K562 (cell line): Measurements from ENCODE around the gene GPR52. TPM values are rescaled to one million over a fixed set of nuclear protein-coding genes. Genes with fewer than 3 reads are reported as not detected.

Source experiments
- ATAC-seq: fragments of 200-7000 bp; cut with Tn5 transposase; 3 replicates; pipeline ENCODE4 v1.9.1; 2020; ENCODE audit warnings: moderate library complexity
- BruUV-seq: library from RNA; stranded (reverse); fragments of 400-500 nt; replicated peaks from 2 replicates; lab custom pipeline; 2021; lab: Mats Ljungman, UMichigan
- CTCF ChIA-PET: fragments of 300-600 bp; formaldehyde crosslinking; extraction: SDS; loops from one replicate; lab custom pipeline; 2021; ENCODE audit warnings: low intra/inter-chr PET ratio; lab: Yijun Ruan, JAX
- POLR2A ChIA-PET: fragments of 300-600, 350-650 bp; sonication (Branson Sonifier 250); formaldehyde crosslinking; extraction: SDS; loops from one replicate; lab custom pipeline; 2021; ENCODE audit warnings: antibody characterized with exemption, inconsistent platforms; lab: Yijun Ruan, JAX
- DNase-seq, 4 experiments: peaks; one replicate each; pipeline versions ENCODE4 v3.0.0 to v3.0.0-alpha.2; 2011 to 2018; ENCODE audit warnings: low spot score in 3 of 4, mixed read lengths in 3 of 4; ENCODE audit errors: extremely low read depth in 1 of 4
- FAIRE-seq: peaks from 2 replicates; lab custom pipeline; 2011; peaks lifted over from hg19 to GRCh38; lab: Jason Lieb, UNC
- H2AFZ ChIP-seq: 2 replicates; pipeline ENCODE4 v1.6.0; 2011; ENCODE audit warnings: low read depth, low read length, control low read depth, inconsistent platforms
- H3K27ac ChIP-seq: fragments of 200-600 bp; 3 replicates; pipeline ENCODE4 v1.8.0; 2011; ENCODE audit warnings: low read depth, mild to moderate bottlenecking, control low read depth, inconsistent platforms, low read length, moderate library complexity, mixed read lengths; ENCODE audit errors: extremely low read depth
- H3K27me3 ChIP-seq, 2 experiments: fragments of 300-600 bp in 1 of 2; 2 replicates in 1 of 2; 3 replicates in 1 of 2; pipeline versions ENCODE4 v1.6.0 to v1.8.0; 2011; ENCODE audit warnings: inconsistent platforms in 2 of 2, low read length in 2 of 2, mild to moderate bottlenecking in 1 of 2, mixed read lengths in 1 of 2, moderate library complexity in 1 of 2; ENCODE audit not compliant: control insufficient read depth in 2 of 2, insufficient read depth in 2 of 2
- H3K36me3 ChIP-seq: fragments of 300-600 bp; 3 replicates; pipeline ENCODE4 v1.8.0; 2011; ENCODE audit warnings: mild to moderate bottlenecking, low read length, inconsistent platforms; ENCODE audit not compliant: control insufficient read depth, insufficient read depth
- H3K4me1 ChIP-seq, 2 experiments: fragments of 200-600 bp in 1 of 2; replicated peaks in 1 of 2; 2 replicates in 1 of 2; 3 replicates in 1 of 2; pipeline versions ENCODE4 v1.5.1 to v1.8.0; 2011; ENCODE audit warnings: inconsistent platforms in 2 of 2, low read length in 2 of 2, mild to moderate bottlenecking in 1 of 2, mixed read lengths in 1 of 2, moderate library complexity in 1 of 2; ENCODE audit not compliant: control insufficient read depth in 2 of 2, insufficient read depth in 2 of 2
- H3K4me2 ChIP-seq: 2 replicates; pipeline ENCODE4 v1.6.1; 2011; ENCODE audit warnings: low read length, control low read depth, inconsistent platforms, mixed read lengths; ENCODE audit not compliant: insufficient read depth
- H3K4me3 ChIP-seq: fragments of 200-600 bp; sonication (generic), shearing (Covaris generic); 2 replicates; pipeline ENCODE4 v1.5.1; 2016; ENCODE audit warnings: control low read depth, inconsistent platforms
- H3K79me2 ChIP-seq: fragments of 200-600 bp; 3 replicates; pipeline ENCODE4 v1.8.0; 2011; ENCODE audit warnings: low read length, inconsistent platforms; ENCODE audit not compliant: control insufficient read depth, insufficient read depth
- H3K9ac ChIP-seq, 2 experiments: 2 replicates each; pipeline versions ENCODE4 v1.6.0 to v1.6.1; 2011; ENCODE audit warnings: low read depth in 2 of 2, low read length in 2 of 2, control low read depth in 1 of 2, inconsistent platforms in 1 of 2, mild to moderate bottlenecking in 1 of 2, mixed read lengths in 1 of 2; ENCODE audit not compliant: insufficient read depth in 1 of 2
- H3K9me1 ChIP-seq: one replicate; pipeline ENCODE4 v1.6.0; 2011; ENCODE audit warnings: inconsistent platforms, mild to moderate bottlenecking, low read length, moderate library complexity; ENCODE audit not compliant: control insufficient read depth, insufficient read depth
- H3K9me3 ChIP-seq: replicated peaks from 2 replicates; pipeline ENCODE4 v1.5.1; 2011; ENCODE audit warnings: low read depth, low read length, inconsistent platforms; ENCODE audit not compliant: control insufficient read depth, insufficient read depth
- H4K20me1 ChIP-seq: replicated peaks from 2 replicates; pipeline ENCODE4 v1.6.1; 2011; ENCODE audit warnings: low read length, inconsistent platforms, mixed read lengths; ENCODE audit not compliant: control insufficient read depth, insufficient read depth
- CEBPG ChIP-seq, 3 experiments: fragments of 200-800 bp in 1 of 3; sonication (Bioruptor generic) in 1 of 3; sonication (generic) in 1 of 3; formaldehyde crosslinking in 1 of 3; IDR thresholded peaks in 2 of 3; conservative IDR thresholded peaks in 1 of 3; 2 replicates each; pipeline versions ENCODE4 v1.6.1 to v1.8.0; 2016 to 2022; ENCODE audit warnings: missing compliant biosample characterization in 2 of 3, missing genetic modification characterization in 2 of 3, mild to moderate bottlenecking in 1 of 3, missing genetic modification reagents in 1 of 3
- HMG20B ChIP-seq: fragments of 250-450 bp; sonication (Bioruptor Pico); IDR thresholded peaks from 2 replicates; pipeline ENCODE4 v1.5.0; 2021; ENCODE audit warnings: mild to moderate bottlenecking
- PHB ChIP-seq: fragments of 250-450 bp; sonication (Bioruptor Pico); IDR thresholded peaks from 2 replicates; pipeline ENCODE4 v1.5.0; 2021
- RAD51 ChIP-seq: fragments of 450-650 bp; IDR thresholded peaks from 2 replicates; pipeline ENCODE4 v1.7.1; 2016; ENCODE audit warnings: low read depth, mild to moderate bottlenecking, borderline replicate concordance
- STAG1 ChIP-seq: sonication (generic); formaldehyde crosslinking; IDR thresholded peaks from 2 replicates; pipeline ENCODE4 v1.5.0; 2020; ENCODE audit warnings: missing genetic modification reagents, borderline replicate concordance
- TFAM ChIP-seq: fragments of 250-450 bp; sonication (Bioruptor Pico); conservative IDR thresholded peaks from 2 replicates; pipeline ENCODE4 v1.5.0; 2021; ENCODE audit warnings: mild to moderate bottlenecking, moderate library complexity
- ZNF263 ChIP-seq: sonication (generic); formaldehyde crosslinking; IDR thresholded peaks from 2 replicates; pipeline ENCODE4 v1.8.0; 2022; ENCODE audit warnings: mild to moderate bottlenecking, missing genetic modification reagents, borderline replicate concordance
- ZNF764 ChIP-seq: fragments of 250-450 bp; sonication (Bioruptor Pico); IDR thresholded peaks from 2 replicates; pipeline ENCODE4 v1.4.0; 2020; ENCODE audit warnings: low read depth, mild to moderate bottlenecking, moderate library complexity
- WGBS: fragments of 100-300 bp; shearing (Covaris generic); methylation state at CpG from one replicate; pipeline ENCODE4 v1.1.6; 2016; ENCODE audit warnings: low coverage, mixed read lengths; ENCODE audit not compliant: insufficient coverage; ENCODE audit errors: missing lambda C conversion rate; 5-methylcytosine and 5-hydroxymethylcytosine counted together
- in situ Hi-C: fragments of 300-500 bp; cut with MboI; formaldehyde crosslinking; loops from 4 replicates; pipeline ENCODE4 v1.15.0; 2018; ENCODE audit warnings: inconsistent platforms, mixed read lengths
- intact Hi-C: fragments of 100-400 bp; cut with micrococcal nuclease; formaldehyde crosslinking; loops from 2 replicates; pipeline ENCODE4 v1.14.2; 2022
- polyA plus RNA-seq, 8 experiments: library from polyadenylated mRNA; depleted of rRNA in 4 of 8; stranded (reverse) in 5 of 8; unstranded in 3 of 8; fragments of >200 nt; fragmentation: Nextera tagmentation in 2 of 8; fragmentation: Illumina TruSeq in 1 of 8; extraction: Ambion mirVana in 2 of 8; extraction: Trizol in 1 of 8; gene quantifications; 2 replicates each; pipeline versions ENCODE4 v1.2.1 to v1.2.3, GENCODE V29; 2011 to 2014; ENCODE audit warnings: inconsistent platforms in 1 of 8, missing spikeins in 1 of 8
- total RNA-seq, 7 experiments: library from RNA; depleted of rRNA in 6 of 7; stranded (reverse); fragments of >200 nt in 6 of 7; fragmentation: Illumina TruSeq in 2 of 7; extraction: Trizol in 2 of 7; gene quantifications; 2 replicates each; pipeline versions ENCODE4 v1.2.1 to v1.2.3, GENCODE V29; 2011 to 2021; ENCODE audit warnings: low replicate concordance in 1 of 7
- TF ChIP-seq, protein P1 (sequence below): IDR thresholded peaks from 2 replicates; pipeline ENCODE4 v1.6.1; 2012; ENCODE audit warnings: low read depth, low read length, improper control_type of control experiment, borderline replicate concordance
- TF ChIP-seq, protein P2 (sequence below), 2 experiments: fragments of 450-650 bp; IDR thresholded peaks; 2 replicates each; pipeline ENCODE4 v1.6.1; 2016; ENCODE audit warnings: mild to moderate bottlenecking in 2 of 2, borderline replicate concordance in 1 of 2, low read depth in 1 of 2, moderate library complexity in 1 of 2

The GPR52 gene
- total and polyA plus RNA-seq, 9 of the 15 experiments (the other 6 are each of a cell fraction or from before 2014, with no cell fraction given): 0.12 to 4.9 (median 1.1) TPM; not detected in 3

DNA sequence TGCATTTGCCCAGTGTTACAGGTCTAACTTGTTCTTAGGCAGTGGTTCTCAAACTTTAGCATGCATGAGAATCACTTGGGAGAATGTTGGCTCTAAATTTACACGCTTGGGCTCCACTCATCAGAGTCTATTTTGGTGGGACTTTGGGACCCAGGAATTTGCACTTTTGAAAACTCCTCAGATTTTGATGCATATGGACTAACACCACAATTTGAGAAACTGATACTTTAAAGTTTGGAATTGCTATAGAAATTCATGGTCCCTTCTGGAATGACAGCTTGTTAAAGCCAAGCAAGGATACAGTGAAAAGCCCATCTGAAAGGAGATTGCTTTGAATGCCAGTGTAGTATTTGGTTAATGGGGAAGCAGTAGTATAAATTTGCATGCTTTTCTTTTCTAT lies 31.5 kb downstream of the GPR52 start:
- ATAC-seq: no peak
- Histone ChIP-seq H3K9me1 (no peaks in the 10 kb centered on the region), H3K4me1 (no peaks in the 10 kb centered on the region), H3K9ac (no peak overlapping the region), H3K27ac (no peak overlapping the region), H3K9me3 (no peaks in the 10 kb centered on the region), H3K27me3 (no peaks in the 10 kb centered on the region), H4K20me1 (no peaks in the 10 kb centered on the region), H3K4me2 (no peak overlapping the region), H3K36me3 (no peaks in the 10 kb centered on the region), H2AFZ (no peak overlapping the region), H3K79me2 (no peaks in the 10 kb centered on the region), H3K4me3 (no peak overlapping the region)
- no peak for DNase-seq
- in situ Hi-C loops (no loop called here), intact Hi-C loops (no loop called here)
- FAIRE-seq: no peak
- 36% methylated on average over 1 of the region's 1 CpG for WGBS
- ChIA-PET POLR2A (no interaction called here), CTCF (no interaction called here)
- BruUV-seq: no TSS peak
- TF ChIP-seq ZNF764 (CRISPR knock-in tag) (no peak), HMG20B (CRISPR knock-in tag) (no peak), STAG1 (CRISPR knock-in tag) (no peak), CEBPG (CRISPR knock-in tag; IDR thresholded peaks at IDR 0.05) (no peak), CEBPG (tag; conservative IDR thresholded peaks at IDR 0.05 in 1 of 2, IDR thresholded peaks at IDR 0.05 in 1 of 2) (no peak), PHB (CRISPR knock-in tag) (no peak), TFAM (CRISPR knock-in tag) (no peak), RAD51 (no peak), ZNF263 (no peak)
- TF ChIP-seq, protein P1, sequence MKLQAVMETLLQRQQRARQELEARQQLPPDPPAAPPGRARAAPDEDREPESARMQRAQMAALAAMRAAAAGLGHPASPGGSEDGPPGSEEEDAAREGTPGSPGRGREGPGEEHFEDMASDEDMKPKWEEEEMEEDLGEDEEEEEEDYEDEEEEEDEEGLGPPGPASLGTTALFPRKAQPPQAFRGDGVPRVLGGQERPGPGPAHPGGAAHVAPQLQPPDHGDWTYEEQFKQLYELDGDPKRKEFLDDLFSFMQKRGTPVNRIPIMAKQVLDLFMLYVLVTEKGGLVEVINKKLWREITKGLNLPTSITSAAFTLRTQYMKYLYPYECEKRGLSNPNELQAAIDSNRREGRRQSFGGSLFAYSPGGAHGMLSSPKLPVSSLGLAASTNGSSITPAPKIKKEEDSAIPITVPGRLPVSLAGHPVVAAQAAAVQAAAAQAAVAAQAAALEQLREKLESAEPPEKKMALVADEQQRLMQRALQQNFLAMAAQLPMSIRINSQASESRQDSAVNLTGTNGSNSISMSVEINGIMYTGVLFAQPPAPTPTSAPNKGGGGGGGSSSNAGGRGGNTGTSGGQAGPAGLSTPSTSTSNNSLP: no peak
- TF ChIP-seq, protein P2, sequence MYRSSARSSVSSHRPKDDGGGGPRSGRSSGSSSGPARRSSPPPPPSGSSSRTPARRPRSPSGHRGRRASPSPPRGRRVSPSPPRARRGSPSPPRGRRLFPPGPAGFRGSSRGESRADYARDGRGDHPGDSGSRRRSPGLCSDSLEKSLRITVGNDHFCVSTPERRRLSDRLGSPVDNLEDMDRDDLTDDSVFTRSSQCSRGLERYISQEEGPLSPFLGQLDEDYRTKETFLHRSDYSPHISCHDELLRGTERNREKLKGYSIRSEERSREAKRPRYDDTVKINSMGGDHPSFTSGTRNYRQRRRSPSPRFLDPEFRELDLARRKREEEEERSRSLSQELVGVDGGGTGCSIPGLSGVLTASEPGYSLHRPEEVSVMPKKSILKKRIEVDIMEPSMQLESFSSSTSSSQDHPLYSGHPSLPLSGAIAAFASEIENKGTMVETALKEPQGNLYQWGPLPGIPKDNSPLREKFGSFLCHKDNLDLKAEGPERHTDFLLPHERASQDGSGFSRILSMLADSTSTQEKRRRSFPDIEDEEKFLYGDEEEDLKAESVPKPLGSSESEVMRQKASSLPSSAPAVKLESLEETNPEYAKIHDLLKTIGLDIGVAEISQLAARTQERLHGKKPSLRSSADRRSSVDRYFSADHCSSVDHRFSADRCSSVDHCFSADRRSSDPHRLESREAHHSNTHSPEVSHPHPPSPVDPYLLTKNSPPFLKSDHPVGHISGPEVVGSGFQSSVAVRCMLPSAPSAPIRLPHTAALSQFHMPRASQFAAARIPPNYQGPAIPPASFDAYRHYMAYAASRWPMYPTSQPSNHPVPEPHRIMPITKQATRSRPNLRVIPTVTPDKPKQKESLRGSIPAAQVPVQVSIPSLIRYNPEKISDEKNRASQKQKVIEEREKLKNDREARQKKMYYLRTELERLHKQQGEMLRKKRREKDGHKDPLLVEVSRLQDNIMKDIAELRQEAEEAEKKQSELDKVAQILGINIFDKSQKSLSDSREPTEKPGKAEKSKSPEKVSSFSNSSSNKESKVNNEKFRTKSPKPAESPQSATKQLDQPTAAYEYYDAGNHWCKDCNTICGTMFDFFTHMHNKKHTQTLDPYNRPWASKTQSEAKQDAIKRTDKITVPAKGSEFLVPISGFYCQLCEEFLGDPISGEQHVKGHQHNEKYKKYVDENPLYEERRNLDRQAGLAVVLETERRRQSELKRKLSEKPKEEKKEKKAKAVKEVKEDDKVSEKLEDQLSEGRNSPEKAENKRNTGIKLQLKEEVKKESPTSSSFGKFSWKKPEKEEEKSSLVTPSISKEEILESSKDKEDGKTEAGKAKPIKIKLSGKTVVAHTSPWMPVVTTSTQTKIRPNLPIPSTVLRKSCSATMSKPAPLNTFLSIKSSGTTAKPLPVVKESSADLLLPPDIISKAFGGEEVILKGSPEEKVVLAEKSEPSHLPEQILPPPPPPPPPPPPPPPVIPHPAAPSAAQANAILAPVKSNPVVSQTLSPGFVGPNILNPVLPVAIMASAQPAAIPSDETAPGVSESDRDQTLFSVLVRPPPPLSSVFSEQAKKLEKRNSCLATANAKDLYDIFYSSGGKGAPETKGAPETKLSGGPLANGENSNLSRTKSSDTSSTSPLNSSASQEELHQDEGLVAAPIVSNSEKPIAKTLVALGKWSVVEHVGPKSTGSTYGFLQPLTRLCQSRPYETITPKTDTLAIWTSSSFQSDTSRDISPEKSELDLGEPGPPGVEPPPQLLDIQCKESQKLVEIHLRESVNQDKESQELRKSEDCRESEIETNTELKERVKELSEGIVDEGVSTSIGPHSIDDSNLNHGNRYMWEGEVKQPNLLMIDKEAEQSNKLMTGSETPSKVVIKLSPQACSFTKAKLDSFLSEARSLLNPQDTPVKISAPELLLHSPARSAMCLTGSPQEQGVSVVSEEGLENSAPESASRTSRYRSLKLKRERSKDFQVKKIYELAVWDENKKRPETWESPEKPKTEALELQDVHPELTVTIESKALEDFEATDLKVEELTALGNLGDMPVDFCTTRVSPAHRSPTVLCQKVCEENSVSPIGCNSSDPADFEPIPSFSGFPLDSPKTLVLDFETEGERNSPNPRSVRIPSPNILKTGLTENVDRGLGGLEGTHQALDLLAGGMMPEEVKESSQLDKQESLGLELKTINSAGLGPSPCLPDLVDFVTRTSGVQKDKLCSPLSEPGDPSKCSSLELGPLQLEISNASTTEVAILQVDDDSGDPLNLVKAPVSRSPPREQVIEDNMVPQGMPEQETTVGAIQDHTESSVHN (IDR thresholded peaks at IDR 0.05; ENCODE audit: borderline replicate concordance in 1 of 2, low read depth in 1 of 2): no peak
